MG63 (cell line): Measurements from ENCODE around the gene HOXB3. TPM values are rescaled to one million over a fixed set of nuclear protein-coding genes. Genes with fewer than 3 reads are reported as not detected.

Source experiments
- DNase-seq: peaks from one replicate; pipeline ENCODE4 v3.0.0-alpha.2; 2020
- H3K27me3 ChIP-seq: fragments of 250-450 bp; sonication (Bioruptor Pico); 2 replicates; pipeline ENCODE4 v1.5.1; 2020; ENCODE audit warnings: mild to moderate bottlenecking, moderate library complexity
- H3K36me3 ChIP-seq: fragments of 250-450 bp; sonication (Bioruptor Pico); 2 replicates; pipeline ENCODE4 v1.5.1; 2020; ENCODE audit warnings: mild to moderate bottlenecking, moderate library complexity
- H3K4me3 ChIP-seq: fragments of 250-450 bp; sonication (Bioruptor Pico); 2 replicates; pipeline ENCODE4 v1.5.1; 2020; ENCODE audit warnings: mild to moderate bottlenecking, moderate library complexity
- H3K9me3 ChIP-seq: fragments of 250-450 bp; sonication (Bioruptor Pico); 2 replicates; pipeline ENCODE4 v1.5.1; 2020; ENCODE audit warnings: mild to moderate bottlenecking, moderate library complexity
- total RNA-seq: library from RNA; depleted of rRNA; stranded (reverse); fragments of >200 nt; shearing (Covaris generic); gene quantifications from 2 replicates; pipeline ENCODE4 v1.2.3, GENCODE V29; 2014; ENCODE audit warnings: low replicate concordance

Gene HOXB3
- total RNA-seq, 1 experiment from 2014 or later = 4.6 TPM

DNA sequence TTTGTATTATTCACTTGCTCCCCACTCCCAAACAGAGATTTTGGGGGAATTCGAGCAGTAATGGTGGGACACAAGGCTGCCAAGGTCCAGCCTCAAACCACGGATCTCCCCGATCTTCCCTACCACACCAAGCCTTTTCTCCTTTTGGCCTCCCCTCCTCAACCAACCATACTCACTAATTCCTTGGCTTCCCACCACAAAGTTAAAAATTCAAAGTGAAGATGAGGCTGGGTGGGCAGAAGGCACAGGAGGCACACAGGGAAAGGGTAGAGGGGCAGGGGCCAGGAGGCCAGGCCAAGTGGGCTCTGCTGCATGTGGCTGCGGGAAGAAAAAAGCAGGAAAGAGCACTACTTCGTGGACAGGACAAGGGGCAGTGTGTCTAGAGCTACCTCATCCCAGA lies 27.1 kb downstream of the HOXB3 start:
- no peaks in the 10 kb centered on the region for H3K27me3 ChIP-seq
- no peaks in the 10 kb centered on the region for H3K9me3 ChIP-seq
- DNase-seq = no peak
- H3K4me3 ChIP-seq = peak overlapping the region; percentile 39
- peaks cover 68% of the 10 kb centered on the region for H3K36me3 ChIP-seq

DNA sequence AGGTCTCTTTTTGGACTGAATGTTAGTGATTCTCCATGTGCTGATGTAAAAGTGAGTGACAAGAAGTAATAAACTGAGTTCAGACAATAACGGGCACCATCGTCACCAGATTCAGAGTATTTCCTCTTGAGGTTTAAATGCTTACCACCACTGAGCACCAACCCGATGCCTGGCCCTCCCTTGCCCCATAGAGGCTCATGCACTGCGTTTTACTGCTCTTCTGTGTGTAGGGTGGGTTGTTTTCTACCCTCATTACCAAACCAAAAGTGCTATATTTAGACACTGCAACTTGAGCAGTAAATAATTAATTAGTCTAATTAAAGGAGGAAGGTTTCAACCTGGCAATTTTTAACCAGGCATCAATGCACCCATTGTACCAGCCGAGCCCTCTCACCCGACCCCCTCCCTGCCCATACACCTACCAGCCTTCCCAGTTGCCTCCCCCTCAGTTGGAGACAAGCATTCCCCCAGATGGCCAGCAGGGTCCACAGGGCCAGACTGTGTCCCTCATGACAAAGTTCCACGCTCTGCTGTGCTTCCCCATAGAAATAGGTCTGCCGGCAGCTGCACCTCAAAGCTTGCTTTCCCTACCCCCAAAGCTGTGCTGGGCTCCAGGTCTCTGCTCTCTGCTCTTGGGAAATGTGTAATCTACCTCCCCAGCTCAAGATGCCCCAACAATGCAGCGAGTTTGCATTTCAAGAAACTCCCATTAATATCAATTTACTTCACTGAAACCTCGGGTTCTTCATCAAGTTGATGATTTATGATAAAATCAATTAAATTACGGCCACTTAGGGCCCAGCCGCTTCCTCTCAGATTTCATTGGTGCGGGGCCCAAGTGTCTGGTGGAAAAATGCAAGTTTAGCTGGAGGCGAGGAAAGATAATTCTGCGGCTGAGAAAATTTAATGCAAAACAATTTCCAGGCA lies 27.9 kb downstream of the HOXB3 start:
- DNase-seq = no peak
- Histone ChIP-seq H3K36me3 (peaks cover 67% of the 10 kb centered on the region), H3K4me3 (no peak overlapping the region), H3K27me3 (no peaks in the 10 kb centered on the region), H3K9me3 (no peaks in the 10 kb centered on the region)

DNA sequence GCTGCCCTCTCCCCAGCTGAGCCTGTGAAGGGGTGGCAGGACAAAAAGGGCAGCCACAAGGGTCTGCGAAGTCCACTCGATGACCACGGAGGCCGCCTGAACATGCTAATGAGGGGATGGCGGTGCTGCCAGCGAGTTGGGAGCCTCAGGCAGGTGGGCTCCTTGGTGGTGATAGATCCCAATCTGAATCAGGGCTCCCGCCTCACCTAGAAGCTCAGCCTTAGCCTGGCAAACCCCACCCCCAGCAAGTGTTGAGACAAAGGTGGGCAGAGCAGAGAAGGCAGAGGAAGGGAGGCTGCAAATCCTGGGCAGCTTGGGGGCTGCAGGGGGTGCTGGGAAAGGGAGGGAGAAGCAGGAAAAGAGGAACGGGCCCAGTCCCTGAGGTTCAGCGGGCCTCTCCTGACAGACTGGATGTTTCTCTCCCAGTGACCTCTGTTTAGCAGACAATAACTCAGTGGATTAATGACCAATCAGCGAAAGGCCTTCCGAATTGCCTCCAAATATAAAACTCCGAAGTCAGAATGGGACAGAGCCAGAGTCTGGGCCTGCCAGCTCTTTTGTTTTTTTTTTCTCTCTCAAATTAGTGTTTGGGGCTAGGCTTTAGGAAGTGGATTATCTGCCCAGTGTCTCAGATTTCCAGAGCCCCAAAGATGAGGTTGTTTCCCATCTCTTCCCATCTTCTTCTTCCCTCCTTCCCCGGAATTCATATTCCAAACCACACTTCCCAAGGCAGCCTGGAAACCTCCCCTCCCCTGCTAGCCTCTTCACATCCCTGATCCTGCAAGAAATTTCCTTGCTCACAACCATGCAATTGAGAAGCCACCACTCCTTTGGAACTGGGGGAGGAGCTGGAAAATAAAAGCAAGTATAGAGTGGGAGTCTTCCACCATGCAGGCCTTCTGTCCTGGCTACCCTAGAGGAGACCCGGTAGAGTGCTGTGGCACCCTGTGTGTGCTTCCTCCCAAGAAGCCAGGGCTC lies 29.9 kb downstream of the HOXB3 start:
- no peak overlapping the region for H3K4me3 ChIP-seq
- no peaks in the 10 kb centered on the region for H3K27me3 ChIP-seq

DNA sequence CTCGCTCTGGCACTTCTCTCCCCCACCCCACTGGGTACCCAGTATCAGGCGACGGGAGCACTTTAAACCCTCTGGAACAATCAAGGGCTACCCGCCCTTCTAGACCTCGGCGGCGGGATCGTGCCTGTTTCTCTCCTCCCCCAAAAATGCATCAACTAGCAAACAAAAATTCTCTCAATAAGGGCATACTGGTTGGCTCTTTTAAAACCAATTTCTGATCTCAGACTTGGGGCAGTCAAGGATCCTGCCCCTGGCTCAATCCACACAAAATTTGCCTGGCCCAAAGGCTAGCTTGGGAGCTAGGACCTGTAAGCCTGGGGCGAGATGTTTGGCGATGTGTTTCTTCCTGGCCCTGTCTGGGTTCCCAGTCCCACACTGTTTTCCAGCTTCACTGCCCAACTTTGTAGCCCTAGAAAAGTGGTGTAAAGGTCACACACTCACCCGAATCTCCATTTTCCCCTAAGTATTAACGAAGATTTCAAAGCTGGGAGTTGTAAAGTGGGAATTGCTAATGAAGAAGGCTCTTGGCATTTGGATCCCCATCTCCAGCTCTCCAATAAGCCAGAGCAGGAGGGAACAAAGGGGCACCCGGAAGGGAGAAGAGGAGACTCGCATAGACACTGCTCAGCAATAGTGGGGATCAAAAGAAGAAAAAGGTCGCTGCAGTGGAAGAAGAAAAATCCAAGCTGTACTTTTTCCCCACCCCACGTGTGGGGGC lies 30.8 kb downstream of the HOXB3 start:
- Histone ChIP-seq H3K9me3 (no peaks in the 10 kb centered on the region), H3K36me3 (peaks cover 51% of the 10 kb centered on the region), H3K4me3 (no peak overlapping the region), H3K27me3 (no peaks in the 10 kb centered on the region)
- DNase-seq = no peak

More for the DNA sequence above, 29.9 kb downstream of the HOXB3 start:
- H3K36me3 ChIP-seq = peaks cover 54% of the 10 kb centered on the region
- no peaks in the 10 kb centered on the region for H3K9me3 ChIP-seq
- no peak for DNase-seq

DNA sequence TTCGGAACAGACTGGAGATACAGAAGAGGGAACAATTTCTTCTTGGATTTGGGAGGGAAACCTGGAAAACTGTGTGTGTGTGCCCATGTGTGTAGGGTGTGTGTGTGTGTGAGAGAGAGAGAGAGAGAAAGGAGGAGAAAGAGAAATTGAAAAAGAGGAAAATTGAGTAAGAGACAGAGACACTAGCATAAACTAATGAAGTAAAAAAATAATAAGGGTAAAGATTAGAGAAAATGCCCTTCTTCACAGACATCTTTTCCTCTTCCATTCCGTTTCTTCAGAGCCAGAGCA lies 31.3 kb downstream of the HOXB3 start:
- Histone ChIP-seq H3K27me3 (no peaks in the 10 kb centered on the region), H3K9me3 (no peaks in the 10 kb centered on the region), H3K4me3 (no peak overlapping the region), H3K36me3 (peaks cover 56% of the 10 kb centered on the region)
- DNase-seq = no peak

- Histone ChIP-seq H3K36me3 (peaks cover 53% of the 10 kb centered on the region), H3K9me3 (no peaks in the 10 kb centered on the region), H3K27me3 (no peaks in the 10 kb centered on the region), H3K4me3 (no peak overlapping the region)
- no peak for DNase-seq
Observed at GRCh38 chr17:48558057-48558830, 31.8 kb downstream of the HOXB3 start.

- H3K9me3 ChIP-seq = no peaks in the 10 kb centered on the region
- DNase-seq = no peak
- H3K36me3 ChIP-seq = peaks cover 50% of the 10 kb centered on the region
- H3K27me3 ChIP-seq = no peaks in the 10 kb centered on the region
- no peak overlapping the region for H3K4me3 ChIP-seq
Observed at GRCh38 chr17:48556576-48557401, 33.3 kb downstream of the HOXB3 start.

- H3K9me3 ChIP-seq = no peaks in the 10 kb centered on the region
- no peaks in the 10 kb centered on the region for H3K27me3 ChIP-seq
- peaks cover 47% of the 10 kb centered on the region for H3K36me3 ChIP-seq
- no peak for DNase-seq
- no peak overlapping the region for H3K4me3 ChIP-seq
Observed at GRCh38 chr17:48556229-48556575, 33.8 kb downstream of the HOXB3 start.

GRCh38 chr17:48555258-48556228 lies 34.5 kb downstream of the HOXB3 start:
- DNase-seq = peak; percentile 50
- H3K27me3 ChIP-seq = no peaks in the 10 kb centered on the region
- peaks cover 48% of the 10 kb centered on the region for H3K36me3 ChIP-seq
- H3K4me3 ChIP-seq = peak overlapping the region; percentile 19
- no peaks in the 10 kb centered on the region for H3K9me3 ChIP-seq

- H3K9me3 ChIP-seq = no peaks in the 10 kb centered on the region
- no peaks in the 10 kb centered on the region for H3K27me3 ChIP-seq
- peak overlapping the region; percentile 19 for H3K4me3 ChIP-seq
- H3K36me3 ChIP-seq = peaks cover 54% of the 10 kb centered on the region
- no peak for DNase-seq
Observed at GRCh38 chr17:48554412-48555257, 35.4 kb downstream of the HOXB3 start.

- Histone ChIP-seq H3K36me3 (peaks cover 52% of the 10 kb centered on the region), H3K4me3 (no peak overlapping the region; the same call in 1 of the 2 replicates), H3K27me3 (no peaks in the 10 kb centered on the region), H3K9me3 (no peaks in the 10 kb centered on the region)
- no peak for DNase-seq
Observed at GRCh38 chr17:48553826-48554225, 36.2 kb downstream of the HOXB3 start.

GRCh38 chr17:48553190-48553547 lies 36.9 kb downstream of the HOXB3 start:
- H3K4me3 ChIP-seq = no peak overlapping the region
- no peak for DNase-seq
- peaks cover 46% of the 10 kb centered on the region for H3K36me3 ChIP-seq
- H3K27me3 ChIP-seq = no peaks in the 10 kb centered on the region
- H3K9me3 ChIP-seq = no peaks in the 10 kb centered on the region

- H3K36me3 ChIP-seq = peaks cover 49% of the 10 kb centered on the region
- H3K4me3 ChIP-seq = no peak overlapping the region
- DNase-seq = no peak
- H3K27me3 ChIP-seq = no peaks in the 10 kb centered on the region
- no peaks in the 10 kb centered on the region for H3K9me3 ChIP-seq
Observed at GRCh38 chr17:48552466-48553189, 37.4 kb downstream of the HOXB3 start.
